Lung microvascular endothelial cell (primary cell): ENCODE data around the gene MTR. TPM values are rescaled to one million over a fixed set of nuclear protein-coding genes. Genes with fewer than 3 reads are reported as not detected.
A peak's percentile ranks its signal among the peaks of the same experiment; 100 is the strongest.

ENCODE experiments used
- DNase-seq, 2 donors: peaks; one replicate each; pipeline versions ENCODE4 v3.0.0 to v3.0.0-alpha.2; 2010; ENCODE audit warnings: low read depth in 2 of 2
- total RNA-seq: library from RNA; depleted of rRNA; stranded (reverse); fragments of >200 nt; gene quantifications from 2 replicates; pipeline ENCODE4 v1.2.1, GENCODE V29; 2014

MTR gene
- total RNA-seq, 1 donor from 2014 or later = 32.3 TPM

- no peak for DNase-seq
Observed at GRCh38 chr1:236862615-236863211, 67.6 kb downstream of the MTR start.

GRCh38 chr1:236864211-236864610 is 69.1 kb downstream of the MTR start:
- DNase-seq = no peak

- DNase-seq = no peak
Observed at GRCh38 chr1:236864996-236865817, 70.1 kb downstream of the MTR start.

GRCh38 chr1:236865818-236866155 is 70.7 kb downstream of the MTR start:
- no peak for DNase-seq

- peak; percentile 79 to 80 for DNase-seq
Observed at GRCh38 chr1:236868625-236869467, 73.8 kb downstream of the MTR start.

- DNase-seq = peak in 1 of 2 donors; percentile 38
Observed at GRCh38 chr1:236869911-236870310, 74.8 kb downstream of the MTR start.

- no peak for DNase-seq
Observed at GRCh38 chr1:236870721-236871120, 75.6 kb downstream of the MTR start.

GRCh38 chr1:236872075-236872666 is 77.1 kb downstream of the MTR start:
- DNase-seq = peak in 1 of 2 donors; percentile 13

- no peak for DNase-seq
Observed at GRCh38 chr1:236875975-236876374, 80.9 kb downstream of the MTR start.

GRCh38 chr1:236877661-236878060 is 82.6 kb downstream of the MTR start:
- no peak for DNase-seq

GRCh38 chr1:236880209-236880608 is 85.1 kb downstream of the MTR start:
- DNase-seq = no peak

GRCh38 chr1:236882678-236883077 is 87.6 kb downstream of the MTR start:
- DNase-seq = no peak

- no peak for DNase-seq
Observed at GRCh38 chr1:236886199-236886598, 91.1 kb downstream of the MTR start.

GRCh38 chr1:236887081-236887480 is 92.0 kb downstream of the MTR start:
- DNase-seq = no peak

- DNase-seq = no peak
Observed at GRCh38 chr1:236888126-236888525, 93.0 kb downstream of the MTR start.

- no peak for DNase-seq
Observed at GRCh38 chr1:236888903-236889302, 93.8 kb downstream of the MTR start.

GRCh38 chr1:236890152-236891056 is 95.3 kb downstream of the MTR start:
- DNase-seq = no peak

- no peak for DNase-seq
Observed at GRCh38 chr1:236893626-236894545, 98.8 kb downstream of the MTR start.

GRCh38 chr1:236895665-236896387 is 100.7 kb downstream of the MTR start:
- DNase-seq = no peak
